GM23338 (cell line): ENCODE measurements around the gene ATCAY. TPM values are rescaled to one million over a fixed set of nuclear protein-coding genes. Genes with fewer than 3 reads are reported as not detected.
A peak's percentile ranks its signal among the peaks of the same experiment; 100 is the strongest.
"Not testable (repeated sequence)": the region's sequence is repeated elsewhere in the genome, so short reads cannot be mapped to it uniquely, and the experiment has no call there.

Experiments used
- ATAC-seq: fragments of 200-7000 bp; cut with Tn5 transposase; 3 replicates; pipeline ENCODE4 v1.9.1; 2020
- DNase-seq: peaks from one replicate; pipeline ENCODE4 v3.0.0-alpha.2; 2015; ENCODE audit warnings: low spot score
- H2AFZ ChIP-seq: fragments of 200-600 bp; sonication (generic); 2 replicates; pipeline ENCODE4 v1.8.0; 2016; ENCODE audit warnings: antibody characterized with exemption, mild to moderate bottlenecking, moderate library complexity
- H3F3A ChIP-seq: fragments of 200-600 bp; sonication (generic); replicated peaks from 2 replicates; pipeline ENCODE4 v1.8.0; 2017; ENCODE audit warnings: antibody characterized with exemption, mixed run types, low read depth
- H3K27ac ChIP-seq: fragments of 200-600 bp; sonication (generic); 2 replicates; pipeline ENCODE4 v1.6.1; 2016; ENCODE audit warnings: low read depth
- H3K27me3 ChIP-seq: fragments of 200-600 bp; sonication (generic); 2 replicates; pipeline ENCODE4 v1.8.0; 2016; ENCODE audit warnings: mild to moderate bottlenecking, mixed run types, moderate library complexity; ENCODE audit not compliant: insufficient read depth
- H3K36me3 ChIP-seq: fragments of 200-600 bp; sonication (generic); 2 replicates; pipeline ENCODE4 v1.8.0; 2016; ENCODE audit warnings: mild to moderate bottlenecking; ENCODE audit not compliant: insufficient read depth
- H3K4me1 ChIP-seq: fragments of 200-600 bp; sonication (generic); 2 replicates; pipeline ENCODE4 v1.8.0; 2016; ENCODE audit warnings: mild to moderate bottlenecking, moderate library complexity; ENCODE audit not compliant: insufficient read depth
- H3K4me2 ChIP-seq: fragments of 200-600 bp; sonication (generic); 2 replicates; pipeline ENCODE4 v1.7.1; 2017; ENCODE audit warnings: mixed run types
- H3K4me3 ChIP-seq: fragments of 200-600 bp; sonication (generic); 2 replicates; pipeline ENCODE4 v1.6.1; 2016; ENCODE audit warnings: mixed run types
- H3K79me2 ChIP-seq: fragments of 200-600 bp; sonication (generic); replicated peaks from 2 replicates; pipeline ENCODE4 v1.8.0; 2017; ENCODE audit warnings: mild to moderate bottlenecking; ENCODE audit not compliant: insufficient read depth
- H3K9me2 ChIP-seq: fragments of 200-600 bp; sonication (generic); 2 replicates; pipeline ENCODE4 v1.8.0; 2017; ENCODE audit not compliant: insufficient read depth
- H4K20me1 ChIP-seq: fragments of 200-600 bp; sonication (generic); replicated peaks from 2 replicates; pipeline ENCODE4 v1.8.0; 2017; ENCODE audit warnings: mild to moderate bottlenecking; ENCODE audit not compliant: insufficient read depth
- H3K27ac Mint-ChIP-seq: 2 replicates; pipeline ENCODE4 v1.8.0; 2020; ENCODE audit warnings: inconsistent platforms, mild to moderate bottlenecking, moderate library complexity, mixed read lengths
- H3K27me3 Mint-ChIP-seq: 3 replicates; pipeline ENCODE4 v1.8.0; 2022; ENCODE audit warnings: low read depth, mild to moderate bottlenecking, moderate library complexity, mixed read lengths, inconsistent platforms; ENCODE audit not compliant: insufficient read depth, poor library complexity
- H3K36me3 Mint-ChIP-seq: 3 replicates; pipeline ENCODE4 v1.8.0; 2021; ENCODE audit warnings: low read depth, mild to moderate bottlenecking, inconsistent platforms, moderate library complexity, mixed read lengths
- H3K4me1 Mint-ChIP-seq: 3 replicates; pipeline ENCODE4 v1.8.0; 2020; ENCODE audit warnings: mild to moderate bottlenecking, inconsistent platforms, mixed read lengths
- H3K4me3 Mint-ChIP-seq: 3 replicates; pipeline ENCODE4 v1.8.0; 2021; ENCODE audit warnings: moderate library complexity, mild to moderate bottlenecking, inconsistent platforms, mixed read lengths
- H3K9me3 Mint-ChIP-seq: 3 replicates; pipeline ENCODE4 v1.8.0; 2020; ENCODE audit warnings: moderate library complexity, mild to moderate bottlenecking, inconsistent platforms, mixed read lengths
- CREB1 ChIP-seq: fragments of 250-450 bp; sonication (Bioruptor Pico); IDR thresholded peaks from 2 replicates; pipeline ENCODE4 v1.5.0; 2020; ENCODE audit warnings: low read depth, mild to moderate bottlenecking, moderate library complexity
- EZH2phosphoT487 ChIP-seq: fragments of 200-600 bp; sonication (generic); IDR thresholded peaks from one replicate; pipeline ENCODE4 v1.8.1; 2018; ENCODE audit warnings: antibody characterized with exemption; ENCODE audit not compliant: unreplicated experiment
- ZNF331 ChIP-seq: fragments of 250-450 bp; sonication (Bioruptor Pico); IDR thresholded peaks from 2 replicates; pipeline ENCODE4 v1.5.0; 2020; ENCODE audit warnings: low read depth, mild to moderate bottlenecking, moderate library complexity
- polyA plus RNA-seq: library from polyadenylated mRNA; unstranded; fragments of >200 nt; fragmentation: Nextera tagmentation; extraction: Ambion mirVana; gene quantifications from 2 replicates; pipeline ENCODE4 v1.2.1, GENCODE V29; 2016
- total RNA-seq: library from RNA; depleted of rRNA; stranded (reverse); fragments of >200 nt; shearing (Covaris generic); gene quantifications from 2 replicates; pipeline ENCODE4 v1.2.3, GENCODE V29; 2014
- TF ChIP-seq, protein P1 (sequence below), 2 experiments: fragments of 200-600 bp in 1 of 2; sonication (generic) in 1 of 2; conservative IDR thresholded peaks; 2 replicates each; pipeline versions ENCODE4 v1.5.1 to v1.6.1; 2016 to 2017; ENCODE audit warnings: antibody characterized with exemption in 2 of 2, low read depth in 2 of 2, mild to moderate bottlenecking in 2 of 2, moderate library complexity in 1 of 2

ATCAY gene
- total and polyA plus RNA-seq, 2 experiments from 2014 or later = 16.9 to 45.7 TPM

DNA sequence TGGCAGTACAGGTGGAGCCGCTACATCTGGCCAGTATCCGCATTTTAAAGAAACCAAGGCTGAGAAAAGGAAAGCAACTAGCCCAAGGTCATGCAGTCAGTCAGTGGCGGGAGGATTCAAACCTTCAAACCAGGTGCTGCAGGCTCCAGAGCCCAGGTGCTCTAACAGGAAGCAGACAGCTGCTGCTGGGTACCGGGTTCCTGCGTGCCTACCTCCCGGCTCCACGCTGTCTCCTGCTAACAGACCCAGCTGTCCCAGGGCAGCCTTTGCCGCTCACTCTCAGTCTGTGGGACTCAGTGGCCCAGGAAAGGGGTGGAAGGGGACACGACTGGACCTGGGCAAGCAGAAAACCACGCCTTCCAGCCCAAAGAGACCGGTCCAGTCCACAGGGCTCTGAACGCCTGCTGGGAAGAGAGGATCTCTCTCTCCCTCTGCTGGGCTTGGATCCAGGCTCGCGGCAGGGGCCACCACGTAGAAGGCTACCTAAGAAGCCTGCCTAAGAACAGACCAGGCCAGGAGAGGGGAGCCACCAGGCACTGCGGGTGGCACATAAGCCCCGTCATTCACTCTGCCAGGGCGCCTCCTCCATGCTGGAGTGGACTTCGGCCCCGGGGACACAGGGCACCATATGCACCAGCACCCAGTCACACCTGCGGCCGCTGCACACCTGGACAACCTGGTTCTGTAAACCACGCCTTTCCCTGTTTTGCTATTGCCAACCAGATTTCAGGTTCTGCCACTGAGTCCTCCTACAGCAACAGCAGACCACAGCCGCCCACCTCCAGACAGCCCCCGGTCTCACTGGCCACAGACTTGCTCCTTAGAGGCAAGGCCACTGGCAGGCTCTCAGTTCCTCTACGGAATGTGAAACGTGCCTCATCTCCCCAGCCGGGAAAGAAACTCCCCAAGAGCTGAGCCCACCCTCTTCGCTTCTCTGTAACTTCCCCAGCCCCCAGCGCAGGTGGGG lies 85.8 kb downstream of the ATCAY start:
- Mint-ChIP-seq H3K9me3 (no peaks in the 10 kb centered on the region; the same call in 2 of the 3 replicates), H3K36me3 (peaks cover 70% of the 10 kb centered on the region), H3K4me1 (peaks cover 28% of the 10 kb centered on the region), H3K27ac (peak overlapping the region; percentile 94), H3K27me3 (peaks cover 27% of the 10 kb centered on the region), H3K4me3 (no peak overlapping the region; the same call in 2 of the 3 replicates)
- DNase-seq (no peak), ATAC-seq (no peak)
- no peak overlapping the region for H3K4me2 ChIP-seq
- H2AFZ ChIP-seq = no peak overlapping the region
- no peaks in the 10 kb centered on the region for H3K27me3 ChIP-seq
- peaks cover 14% of the 10 kb centered on the region; the same call in 1 of the 2 replicates for H3K36me3 ChIP-seq
- peaks cover 33% of the 10 kb centered on the region for H4K20me1 ChIP-seq
- no peak overlapping the region for H3K4me3 ChIP-seq
- H3F3A ChIP-seq = peaks cover 25% of the 10 kb centered on the region
- H3K79me2 ChIP-seq = peaks cover 50% of the 10 kb centered on the region
- no peak for TF ChIP-seq CREB1 (CRISPR knock-in tag)
- no peak for TF ChIP-seq EZH2phosphoT487
- TF ChIP-seq, protein P1, sequence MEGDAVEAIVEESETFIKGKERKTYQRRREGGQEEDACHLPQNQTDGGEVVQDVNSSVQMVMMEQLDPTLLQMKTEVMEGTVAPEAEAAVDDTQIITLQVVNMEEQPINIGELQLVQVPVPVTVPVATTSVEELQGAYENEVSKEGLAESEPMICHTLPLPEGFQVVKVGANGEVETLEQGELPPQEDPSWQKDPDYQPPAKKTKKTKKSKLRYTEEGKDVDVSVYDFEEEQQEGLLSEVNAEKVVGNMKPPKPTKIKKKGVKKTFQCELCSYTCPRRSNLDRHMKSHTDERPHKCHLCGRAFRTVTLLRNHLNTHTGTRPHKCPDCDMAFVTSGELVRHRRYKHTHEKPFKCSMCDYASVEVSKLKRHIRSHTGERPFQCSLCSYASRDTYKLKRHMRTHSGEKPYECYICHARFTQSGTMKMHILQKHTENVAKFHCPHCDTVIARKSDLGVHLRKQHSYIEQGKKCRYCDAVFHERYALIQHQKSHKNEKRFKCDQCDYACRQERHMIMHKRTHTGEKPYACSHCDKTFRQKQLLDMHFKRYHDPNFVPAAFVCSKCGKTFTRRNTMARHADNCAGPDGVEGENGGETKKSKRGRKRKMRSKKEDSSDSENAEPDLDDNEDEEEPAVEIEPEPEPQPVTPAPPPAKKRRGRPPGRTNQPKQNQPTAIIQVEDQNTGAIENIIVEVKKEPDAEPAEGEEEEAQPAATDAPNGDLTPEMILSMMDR (conservative IDR thresholded peaks at IDR 0.05; ENCODE audit: low read depth in 2 of 2) = no peak
- no peaks in the 10 kb centered on the region for H3K9me2 ChIP-seq
- H3K27ac ChIP-seq = peak overlapping the region; percentile 89
- peaks cover 15% of the 10 kb centered on the region for H3K4me1 ChIP-seq

DNA sequence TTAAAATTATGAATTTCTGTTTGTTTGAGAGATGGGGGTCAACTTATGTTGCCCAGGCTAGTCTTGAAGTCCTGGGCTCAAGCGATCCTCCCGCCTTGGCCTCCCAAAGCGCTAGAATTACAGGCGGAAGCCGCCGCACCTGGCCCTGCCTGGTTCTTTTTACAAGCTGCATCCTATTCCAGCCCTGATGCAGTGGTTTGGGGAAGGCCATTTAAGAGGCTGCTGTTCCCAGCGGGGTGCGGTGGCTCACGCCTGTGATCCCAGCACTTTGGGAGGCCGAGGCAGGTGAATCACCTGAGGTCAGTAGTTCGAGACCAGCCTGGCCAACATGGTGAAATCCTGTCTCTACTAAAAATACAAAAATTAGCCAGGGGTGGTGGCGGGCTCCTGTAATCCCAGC lies 87.5 kb downstream of the ATCAY start:
- H3K27ac Mint-ChIP-seq = peak overlapping the region; percentile 96
- peaks cover 29% of the 10 kb centered on the region for H3K27me3 Mint-ChIP-seq
- not testable (repeated sequence) for H3K4me3 Mint-ChIP-seq, H3K27me3 ChIP-seq, H3K9me2 ChIP-seq, H3K36me3 ChIP-seq, H3K9me3 Mint-ChIP-seq, H3K4me3 ChIP-seq, ATAC-seq, DNase-seq, H2AFZ ChIP-seq
- H3K79me2 ChIP-seq = peaks cover 50% of the 10 kb centered on the region
- peak overlapping the region; percentile 89 for H3K27ac ChIP-seq
- H3K4me2 ChIP-seq = 0 out of 2 replicates have a peak overlapping the region, but pooled peaks have one; percentile 18
- peaks cover 66% of the 10 kb centered on the region for H3K36me3 Mint-ChIP-seq
- peaks cover 15% of the 10 kb centered on the region for H3K4me1 ChIP-seq
- peaks cover 40% of the 10 kb centered on the region for H3F3A ChIP-seq
- peaks cover 28% of the 10 kb centered on the region for H3K4me1 Mint-ChIP-seq
- H4K20me1 ChIP-seq = peaks cover 33% of the 10 kb centered on the region

DNA sequence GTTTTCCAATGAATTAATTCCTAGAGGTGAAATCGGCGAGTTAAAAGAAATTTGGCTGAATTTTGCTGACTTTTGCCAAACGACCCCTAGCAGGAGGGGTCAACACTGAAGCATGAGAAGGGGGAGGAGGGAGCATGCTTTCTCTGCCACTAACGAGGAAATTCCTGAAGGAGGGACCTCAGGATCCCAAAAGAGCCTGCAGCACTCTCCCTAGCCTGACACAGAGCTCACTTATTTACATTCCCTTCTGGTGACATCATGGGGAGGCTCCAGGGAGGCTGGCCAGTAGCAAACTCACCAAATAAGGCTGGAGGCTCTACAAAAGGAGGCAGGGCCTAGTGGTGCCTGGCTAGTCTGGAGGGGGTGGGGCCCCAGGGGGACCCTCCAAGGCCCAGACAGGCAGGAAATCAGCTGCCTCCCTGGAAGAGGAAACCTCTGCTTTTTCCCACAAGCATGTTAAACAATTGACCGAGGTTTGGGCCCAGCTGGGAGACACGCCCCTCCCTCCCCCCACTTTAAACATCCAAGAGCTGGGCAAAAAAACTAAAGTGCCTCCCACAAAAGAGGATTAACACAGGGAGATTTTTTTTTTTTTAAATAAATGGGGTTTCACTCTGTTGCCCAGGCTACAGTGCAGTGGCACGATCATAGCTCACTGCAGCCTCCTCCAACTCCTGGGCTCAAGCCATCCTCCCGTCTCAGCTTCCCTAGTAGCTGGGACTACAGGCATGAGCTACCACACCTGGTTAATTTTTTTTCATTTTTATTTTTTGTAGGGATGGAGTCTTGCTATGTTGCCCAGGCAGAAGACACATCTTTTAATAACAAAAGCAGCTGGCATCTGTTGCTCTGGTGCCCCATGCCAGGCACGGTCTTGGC lies 88.3 kb downstream of the ATCAY start:
- Mint-ChIP-seq H3K4me3 (peak overlapping the region; percentile 94), H3K9me3 (no peaks in the 10 kb centered on the region; the same call in 2 of the 3 replicates), H3K4me1 (peaks cover 28% of the 10 kb centered on the region), H3K27me3 (peaks cover 29% of the 10 kb centered on the region), H3K27ac (peak overlapping the region; percentile 96), H3K36me3 (peaks cover 58% of the 10 kb centered on the region)
- H3K9me2 ChIP-seq = no peaks in the 10 kb centered on the region
- peak overlapping the region; percentile 93 for H3K27ac ChIP-seq
- TF ChIP-seq ZNF331 (CRISPR knock-in tag) = no peak
- TF ChIP-seq CREB1 (CRISPR knock-in tag) = peak; percentile 85
- peaks cover 40% of the 10 kb centered on the region for H3F3A ChIP-seq
- peaks cover 15% of the 10 kb centered on the region for H3K4me1 ChIP-seq
- H3K27me3 ChIP-seq = no peaks in the 10 kb centered on the region
- peaks cover 50% of the 10 kb centered on the region for H3K79me2 ChIP-seq
- H3K4me3 ChIP-seq = peak overlapping the region; percentile 93; the same call in 1 of the 2 replicates
- H4K20me1 ChIP-seq = peaks cover 33% of the 10 kb centered on the region
- DNase-seq (peak; percentile 97), ATAC-seq (peak; percentile 53)
- no peak overlapping the region for H2AFZ ChIP-seq
- peak overlapping the region; percentile 92; the same call in 1 of the 2 replicates for H3K4me2 ChIP-seq
- H3K36me3 ChIP-seq = peaks cover 9% of the 10 kb centered on the region; the same call in 1 of the 2 replicates
